ENCODE data around the gene MPO. TPM values are rescaled to one million over a fixed set of nuclear protein-coding genes. Genes with fewer than 3 reads are reported as not detected.

MPO gene
- polyA plus RNA-seq, 3 donors: 4.2 to 7.5 (median 6.0) TPM

- Histone ChIP-seq H2AFZ (ENCODE audit: insufficient read depth, low read depth, low read length, poor library complexity, severe bottlenecking) (no peak overlapping the region), H4K20me1 (ENCODE audit: insufficient read depth, low read length) (no peaks in the 10 kb centered on the region), H3K4me3 (replicated peaks in 1 of 3; ENCODE audit: low read depth in 2 of 3, low read length in 3 of 3) (no peak overlapping the region), H3K27ac (ENCODE audit: low read depth in 1 of 2, low read length in 2 of 2) (no peak overlapping the region), H3K27me3 (ENCODE audit: control insufficient read depth in 2 of 2, insufficient read depth in 2 of 2, low read length in 2 of 2) (no peaks in the 10 kb centered on the region), H3K4me2 (replicated peaks; ENCODE audit: extremely low read depth, low read length, poor library complexity, severe bottlenecking) (no peak overlapping the region), H3K4me1 (ENCODE audit: control insufficient read depth in 1 of 2, insufficient read depth in 2 of 2, low read length in 2 of 2) (peaks cover 23 to 25% of the 10 kb centered on the region in 2 donors), H3K9ac (ENCODE audit: insufficient read depth, low read length, poor library complexity, severe bottlenecking) (no peak overlapping the region), H3K79me2 (ENCODE audit: insufficient read depth, low read length) (no peaks in the 10 kb centered on the region), H3K9me3 (replicated peaks in 1 of 2; ENCODE audit: control insufficient read depth in 1 of 2, insufficient read depth in 1 of 2, low read length in 2 of 2) (no peaks in the 10 kb centered on the region), H3K36me3 (replicated peaks in 1 of 2; ENCODE audit: control insufficient read depth in 1 of 2, insufficient read depth in 2 of 2, low read length in 2 of 2) (no peaks in the 10 kb centered on the region)
- H3K27me3 Mint-ChIP-seq (ENCODE audit: low read depth in 3 of 3): peaks cover 12 to 30% (median 21%) of the 10 kb centered on the region in 3 donors
- peaks cover 0 to 4% of the 10 kb centered on the region in 2 donors for H3K36me3 Mint-ChIP-seq
- H3K27ac Mint-ChIP-seq: no peak overlapping the region
- WGBS (ENCODE audit: insufficient coverage): no CpG with 5 or more reads among the region's 1 CpG
- H3K4me3 Mint-ChIP-seq: peak overlapping the region in 1 of 2 donors; percentile 16
- TF ChIP-seq CTCF (IDR thresholded peaks at IDR 0.05): no peak
- intact Hi-C loops (cut with micrococcal nuclease): loop anchor here (10.0 kb wide), 2 partner anchors 52 to 132 kb away; no protein-coding TSS in a partner anchor
- peaks cover 33% of the 10 kb centered on the region for H3K4me1 Mint-ChIP-seq
- DNase-seq: no peak
- H3K9me3 Mint-ChIP-seq: no peaks in the 10 kb centered on the region
Measured at GRCh38 chr17:58312829-58313228, 32.1 kb upstream of the MPO start.

- intact Hi-C loops (cut with micrococcal nuclease): loop anchor here (10.0 kb wide), 2 partner anchors 53 to 133 kb away; no protein-coding TSS in a partner anchor
- H3K4me1 Mint-ChIP-seq: peaks cover 32% of the 10 kb centered on the region
- no peaks in the 10 kb centered on the region for H3K79me2 ChIP-seq (ENCODE audit: insufficient read depth, low read length)
- no peak overlapping the region for H3K4me3 ChIP-seq (replicated peaks in 1 of 3; ENCODE audit: low read depth in 2 of 3, low read length in 3 of 3)
- 99% methylated on average over 19 of the region's 23 CpGs for WGBS (ENCODE audit: insufficient coverage)
- no peaks in the 10 kb centered on the region for H3K9me3 Mint-ChIP-seq
- DNase-seq: no peak
- no peak overlapping the region for H3K27ac Mint-ChIP-seq
- no peaks in the 10 kb centered on the region for H3K9me3 ChIP-seq (replicated peaks in 1 of 2; ENCODE audit: control insufficient read depth in 1 of 2, insufficient read depth in 1 of 2, low read length in 2 of 2)
- no peaks in the 10 kb centered on the region for H3K27me3 ChIP-seq (ENCODE audit: control insufficient read depth in 2 of 2, insufficient read depth in 2 of 2, low read length in 2 of 2)
- H4K20me1 ChIP-seq (ENCODE audit: insufficient read depth, low read length): no peaks in the 10 kb centered on the region
- no peak overlapping the region for H3K27ac ChIP-seq (ENCODE audit: low read depth in 1 of 2, low read length in 2 of 2)
- H3K27me3 Mint-ChIP-seq (ENCODE audit: low read depth in 3 of 3): peaks cover 12 to 30% (median 19%) of the 10 kb centered on the region in 3 donors
- H2AFZ ChIP-seq (ENCODE audit: insufficient read depth, low read depth, low read length, poor library complexity, severe bottlenecking): no peak overlapping the region
- peaks cover 24 to 27% of the 10 kb centered on the region in 2 donors for H3K4me1 ChIP-seq (ENCODE audit: control insufficient read depth in 1 of 2, insufficient read depth in 2 of 2, low read length in 2 of 2)
- H3K9ac ChIP-seq (ENCODE audit: insufficient read depth, low read length, poor library complexity, severe bottlenecking): no peak overlapping the region
- no peaks in the 10 kb centered on the region for H3K36me3 ChIP-seq (replicated peaks in 1 of 2; ENCODE audit: control insufficient read depth in 1 of 2, insufficient read depth in 2 of 2, low read length in 2 of 2)
- TF ChIP-seq CTCF (IDR thresholded peaks at IDR 0.05): no peak
- H3K4me2 ChIP-seq (replicated peaks; ENCODE audit: extremely low read depth, low read length, poor library complexity, severe bottlenecking): no peak overlapping the region
- no peak overlapping the region for H3K4me3 Mint-ChIP-seq
- H3K36me3 Mint-ChIP-seq: peaks cover 0 to 4% of the 10 kb centered on the region in 2 donors
Measured at GRCh38 chr17:58312021-58312630, 31.4 kb upstream of the MPO start.

Measured in CD14-positive monocyte (primary cell).